ENCODE data around the gene STAC2.

DNA sequence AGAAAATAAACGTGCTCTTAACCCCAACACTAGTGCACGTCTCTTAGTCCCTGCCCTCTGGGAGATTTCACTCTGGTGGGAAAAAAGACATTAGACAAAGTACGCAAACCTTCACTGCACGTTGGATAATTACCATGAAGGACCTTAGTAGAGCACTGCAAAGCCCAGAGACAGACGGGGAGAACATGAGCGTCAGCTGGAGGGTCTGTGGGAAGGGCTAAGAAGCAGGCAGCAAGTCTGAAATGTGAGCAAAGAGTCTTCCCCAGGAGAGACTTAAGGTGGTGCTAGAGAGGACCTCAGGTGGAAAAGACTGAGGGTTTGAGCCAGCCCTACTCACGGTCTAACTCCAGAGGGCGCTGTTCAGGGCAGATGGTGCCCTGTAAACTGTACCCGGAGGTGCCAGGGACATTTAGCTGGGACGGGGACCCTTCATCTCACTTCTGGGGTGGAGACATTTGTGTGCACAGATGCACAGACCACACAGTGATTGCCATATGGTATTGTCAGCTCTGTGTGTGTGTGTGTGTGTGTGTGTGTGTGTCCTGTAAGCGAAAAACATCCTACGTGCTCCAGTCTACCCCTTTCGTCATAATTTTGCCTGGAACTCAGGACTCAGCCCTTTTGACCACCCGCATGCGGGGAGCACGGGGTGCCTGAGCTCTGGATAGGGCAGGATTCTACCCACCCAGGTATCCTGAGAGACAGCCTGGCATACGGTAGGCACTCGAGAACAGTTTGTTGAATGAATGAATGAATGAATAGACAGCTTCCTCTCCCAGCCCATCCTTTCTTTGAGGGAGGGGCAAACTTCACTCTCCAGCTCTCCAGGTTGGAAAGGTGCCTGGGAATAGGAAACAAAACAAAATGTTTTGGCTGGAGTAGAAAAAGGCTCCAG lies 10.1 kb upstream of the STAC2 start:
- TF ChIP-seq MAZ (IDR thresholded peaks at IDR 0.05; ENCODE audit: borderline replicate concordance, low read depth, low read length) (no peak), MAZ (CRISPR knock-in tag; IDR thresholded peaks at IDR 0.05; ENCODE audit: low read depth) (no peak), CTCF (CRISPR knock-in tag; IDR thresholded peaks at IDR 0.05) (peak; percentile 78), KDM1A (CRISPR knock-in tag; IDR thresholded peaks at IDR 0.05) (no peak), NFYB (CRISPR knock-in tag; IDR thresholded peaks at IDR 0.05) (no peak)
